COR-L47 (cell line): ENCODE data around the gene TDRD6.

ENCODE experiments used
- DNase-seq: peaks from one replicate; lab custom pipeline; 2025; lab: John Stamatoyannopoulos, UW

Gene TDRD6

DNA sequence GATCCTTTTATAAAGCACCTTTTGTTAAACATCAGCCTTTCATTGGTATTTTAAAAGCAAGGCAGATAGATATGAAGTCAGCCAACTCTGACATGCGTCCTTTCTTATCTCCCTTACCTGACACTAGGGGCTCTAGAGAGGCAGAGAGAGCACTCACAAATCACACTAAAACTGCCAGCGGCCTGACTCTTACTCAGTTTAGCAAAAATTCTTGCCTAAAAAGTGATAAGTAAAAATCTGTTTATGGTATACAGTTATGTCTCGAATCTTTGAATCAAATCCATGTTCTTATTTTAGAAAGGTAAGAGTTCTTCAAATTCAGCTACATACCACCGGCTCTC is 10.4 kb upstream of the TDRD6 start:
- DNase-seq = no peak

GRCh38 chr6:46684771-46685170 is 2.9 kb upstream of the TDRD6 start:
- no peak for DNase-seq

- no peak for DNase-seq
These were observed 656 bp downstream of the TDRD6 start for GRCh38 chr6:46688117-46688965.

DNA sequence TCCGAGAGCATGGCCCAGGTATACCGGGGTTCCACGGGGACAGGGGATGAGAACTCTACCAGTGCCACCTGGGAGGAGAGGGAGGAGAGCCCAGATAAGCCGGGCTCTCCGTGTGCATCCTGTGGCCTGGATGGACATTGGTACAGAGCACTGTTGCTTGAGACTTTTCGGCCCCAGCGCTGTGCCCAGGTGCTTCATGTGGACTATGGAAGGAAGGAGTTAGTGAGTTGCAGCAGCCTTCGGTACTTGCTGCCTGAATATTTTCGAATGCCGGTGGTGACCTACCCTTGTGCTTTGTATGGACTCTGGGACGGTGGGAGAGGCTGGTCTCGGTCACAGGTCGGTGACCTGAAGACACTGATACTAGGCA is 1.3 kb downstream of the TDRD6 start:
- no peak for DNase-seq

DNA sequence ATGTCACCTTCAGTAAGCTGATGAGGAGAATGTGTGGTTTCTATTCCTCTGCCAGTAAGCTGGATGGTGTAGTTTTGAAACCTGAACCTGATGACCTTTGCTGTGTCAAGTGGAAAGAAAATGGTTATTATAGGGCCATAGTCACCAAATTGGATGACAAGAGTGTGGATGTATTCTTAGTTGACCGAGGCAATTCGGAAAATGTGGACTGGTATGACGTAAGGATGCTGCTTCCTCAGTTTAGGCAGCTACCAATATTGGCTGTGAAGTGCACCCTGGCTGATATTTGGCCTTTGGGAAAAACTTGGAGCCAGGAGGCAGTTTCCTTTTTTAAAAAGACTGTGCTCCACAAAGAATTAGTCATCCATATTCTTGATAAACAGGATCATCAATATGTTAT is 2.0 kb downstream of the TDRD6 start:
- no peak for DNase-seq

DNA sequence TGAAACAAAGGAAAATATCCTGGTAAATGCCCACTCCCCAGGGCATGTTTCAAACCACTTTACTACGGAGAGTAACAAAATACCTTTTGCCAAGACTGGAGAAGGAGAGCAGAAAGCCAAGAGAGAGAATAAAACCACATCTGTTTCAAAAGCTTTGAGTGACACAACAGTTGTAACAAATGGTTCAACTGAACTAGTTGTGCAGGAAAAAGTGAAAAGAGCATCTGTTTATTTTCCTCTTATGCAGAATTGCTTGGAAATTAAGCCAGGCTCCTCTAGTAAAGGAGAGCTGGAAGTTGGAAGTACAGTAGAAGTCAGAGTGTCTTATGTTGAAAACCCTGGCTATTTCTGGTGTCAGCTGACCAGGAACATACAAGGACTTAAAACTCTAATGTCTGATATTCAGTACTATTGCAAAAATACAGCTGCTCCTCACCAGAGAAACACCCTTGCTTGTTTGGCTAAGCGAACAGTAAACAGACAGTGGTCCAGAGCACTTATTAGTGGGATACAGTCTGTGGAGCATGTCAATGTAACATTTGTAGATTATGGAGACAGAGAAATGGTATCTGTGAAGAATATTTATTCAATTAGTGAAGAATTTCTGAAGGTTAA is 2.6 kb downstream of the TDRD6 start:
- DNase-seq = no peak

GRCh38 chr6:46690911-46691451 is 3.3 kb downstream of the TDRD6 start:
- DNase-seq = no peak

DNA sequence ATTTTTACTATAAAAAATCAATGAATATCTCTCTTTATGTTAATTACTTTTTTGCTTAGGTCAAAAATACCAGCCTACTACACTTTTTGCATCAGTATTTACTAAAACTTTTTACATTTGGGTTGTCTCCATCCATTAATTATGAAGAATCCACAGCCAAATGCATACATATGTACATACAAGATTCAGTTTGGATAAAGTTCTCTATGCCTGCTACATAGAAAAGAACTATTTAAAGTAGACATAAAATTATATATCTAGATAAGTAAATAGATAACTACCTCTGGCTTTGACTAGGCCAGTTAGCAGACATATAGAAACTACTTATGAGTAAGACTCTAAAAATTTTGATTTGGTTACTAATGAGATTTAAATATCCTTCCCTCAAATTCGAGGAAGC is 12.3 kb downstream of the TDRD6 start:
- DNase-seq = no peak

GRCh38 chr6:46704562-46704961 is 16.9 kb downstream of the TDRD6 start:
- peak; percentile 16 for DNase-seq

- no peak for DNase-seq
These were observed 18.8 kb downstream of the TDRD6 start for GRCh38 chr6:46706464-46706863.

- no peak for DNase-seq
These were observed 23.8 kb downstream of the TDRD6 start for GRCh38 chr6:46711491-46711890.

DNA sequence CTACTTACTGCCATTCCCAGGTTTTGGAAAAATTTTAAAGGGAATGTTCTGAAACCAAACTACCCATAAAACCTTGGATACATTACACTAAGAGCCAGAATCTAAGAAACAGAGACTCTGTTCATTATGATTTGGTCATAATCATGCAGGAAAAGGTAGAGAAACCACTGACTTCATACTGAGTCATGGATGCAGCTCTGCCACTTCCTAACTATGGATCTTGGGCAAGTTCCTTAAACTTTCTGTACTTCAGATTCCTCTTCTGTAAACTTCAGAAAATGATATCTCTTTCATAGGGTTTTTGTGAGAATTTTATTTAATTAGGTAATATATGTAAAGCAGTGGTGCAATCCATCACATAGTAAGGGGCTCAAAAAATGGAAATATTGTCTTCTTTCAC is 27.5 kb downstream of the TDRD6 start:
- no peak for DNase-seq

DNA sequence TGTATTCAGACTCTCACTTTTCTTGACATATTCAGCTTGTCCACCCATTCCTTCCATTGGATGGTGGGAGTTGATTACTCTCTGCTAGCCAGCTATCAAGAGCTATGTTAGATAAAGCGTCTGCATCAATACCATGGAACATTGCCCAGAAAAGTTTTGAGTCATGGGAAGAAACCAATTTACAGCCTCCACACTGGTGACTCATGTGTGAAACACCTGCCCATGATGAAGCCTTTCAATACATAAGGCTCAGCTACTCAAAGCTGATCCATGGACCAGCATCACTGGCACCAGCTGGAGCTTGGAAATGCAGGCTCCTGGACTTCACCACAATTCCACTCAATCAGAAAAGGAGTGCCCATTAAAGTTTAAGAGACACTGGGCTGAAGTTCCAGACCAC is 31.4 kb downstream of the TDRD6 start:
- DNase-seq = no peak

DNA sequence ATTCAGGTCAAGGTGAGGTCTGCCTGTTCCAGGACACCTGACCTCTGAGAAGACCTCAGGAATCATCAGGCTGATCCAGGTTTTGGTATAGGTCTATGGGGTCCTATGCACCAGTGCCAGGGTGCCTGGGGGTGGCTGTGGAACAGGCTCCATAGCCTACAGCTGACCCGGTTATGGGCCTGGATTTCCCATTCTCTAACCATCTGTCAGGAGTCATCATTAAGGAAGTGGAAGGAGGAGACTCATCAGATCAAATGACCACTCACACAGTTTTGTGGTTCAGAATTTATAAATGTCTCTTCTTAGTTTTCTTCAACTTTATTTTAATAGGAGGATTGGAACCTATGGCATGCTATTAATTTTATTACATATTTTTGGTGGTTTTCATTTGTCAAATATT is 32.7 kb downstream of the TDRD6 start:
- no peak for DNase-seq

GRCh38 chr6:46729787-46730326 is 42.2 kb downstream of the TDRD6 start:
- DNase-seq = no peak

- DNase-seq = no peak
These were observed 43.3 kb downstream of the TDRD6 start for GRCh38 chr6:46730921-46731461.

DNA sequence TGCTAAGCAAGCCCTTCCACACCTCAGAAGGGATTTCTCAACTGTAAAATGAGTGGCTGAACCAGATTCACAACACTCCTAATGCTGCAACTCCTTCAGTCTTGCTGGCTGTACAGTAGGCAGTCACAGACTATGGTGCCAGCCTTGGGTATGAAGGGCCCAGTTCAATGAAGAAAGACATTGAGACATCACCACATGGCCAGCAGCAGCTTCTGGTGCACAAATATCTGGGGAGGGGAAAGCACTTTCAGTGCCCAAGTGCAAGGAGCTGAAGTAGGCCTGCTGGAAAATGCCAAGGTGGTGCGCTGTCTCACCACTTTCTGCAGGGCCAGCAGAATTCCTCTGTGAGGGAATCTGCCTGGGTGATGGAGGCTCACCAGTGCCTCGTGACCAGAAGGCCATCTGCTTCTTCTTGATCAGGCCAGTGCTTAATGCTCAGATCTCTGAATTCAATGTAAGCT is 45.7 kb downstream of the TDRD6 start:
- no peak for DNase-seq

DNA sequence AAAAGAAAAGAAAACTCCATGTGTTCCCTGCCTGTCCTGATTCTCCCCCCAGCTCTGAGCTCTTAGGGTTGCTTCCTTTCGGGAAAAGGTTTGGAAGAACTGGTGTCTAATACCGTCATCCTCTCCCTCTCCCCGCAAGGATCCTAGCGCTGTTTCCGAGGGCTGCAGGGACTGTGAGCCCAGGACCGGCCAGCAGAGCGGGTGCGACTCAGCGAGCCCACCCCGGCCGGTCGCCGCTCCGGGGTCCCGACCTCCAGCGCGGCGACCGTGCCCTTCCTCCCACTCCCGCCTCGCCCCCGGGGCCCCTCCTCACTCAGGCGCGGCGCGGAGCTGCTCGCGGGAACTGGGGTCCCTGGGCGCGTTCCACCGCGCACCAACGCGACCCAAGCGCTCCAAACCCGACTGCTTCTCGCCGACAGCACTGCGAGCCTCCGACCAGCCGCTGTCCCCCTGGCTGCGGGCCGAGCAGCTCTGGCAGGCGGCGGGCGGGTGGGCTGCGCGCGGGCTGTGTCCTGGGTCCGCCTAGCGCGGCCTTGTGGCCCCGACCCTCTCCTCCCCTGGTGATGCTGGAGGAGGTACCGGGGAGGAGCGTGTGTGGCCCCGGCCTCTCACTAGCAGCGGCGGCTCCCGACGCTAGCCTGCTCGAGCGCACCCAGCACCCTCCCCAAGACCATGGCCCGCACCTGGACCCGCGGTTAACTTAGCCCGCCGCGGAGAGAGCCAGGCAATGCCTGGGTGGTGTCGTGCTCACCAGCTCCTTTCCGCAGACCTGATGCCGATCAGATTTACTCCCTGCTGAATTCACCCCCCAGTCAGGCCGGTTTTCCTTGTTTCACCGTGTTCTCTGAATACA is 47.4 kb downstream of the TDRD6 start, which contains the start of gene PLA2G7:
TSS of gene PLA2G7 (minus strand) at position 509 of the 853 bp plus-strand sequence. CDS start 12,484 bp downstream, outside the sequence.
- peak; percentile 22 for DNase-seq

DNA sequence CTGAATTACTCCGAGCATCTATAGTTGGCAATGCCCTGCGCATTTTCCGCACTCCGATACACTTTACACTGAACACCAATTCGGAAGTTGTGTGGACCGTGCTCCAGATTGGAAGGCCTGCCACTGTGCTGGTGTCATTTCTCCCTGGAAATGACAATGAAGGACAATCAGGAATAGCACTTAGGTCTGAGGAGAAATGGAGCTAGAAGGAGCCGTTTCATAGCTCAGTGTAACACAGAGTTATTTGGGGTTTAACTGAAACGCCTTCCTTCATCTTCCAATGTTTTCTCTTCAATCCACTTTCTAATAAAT is 48.0 kb downstream of the TDRD6 start:
- DNase-seq = no peak

DNA sequence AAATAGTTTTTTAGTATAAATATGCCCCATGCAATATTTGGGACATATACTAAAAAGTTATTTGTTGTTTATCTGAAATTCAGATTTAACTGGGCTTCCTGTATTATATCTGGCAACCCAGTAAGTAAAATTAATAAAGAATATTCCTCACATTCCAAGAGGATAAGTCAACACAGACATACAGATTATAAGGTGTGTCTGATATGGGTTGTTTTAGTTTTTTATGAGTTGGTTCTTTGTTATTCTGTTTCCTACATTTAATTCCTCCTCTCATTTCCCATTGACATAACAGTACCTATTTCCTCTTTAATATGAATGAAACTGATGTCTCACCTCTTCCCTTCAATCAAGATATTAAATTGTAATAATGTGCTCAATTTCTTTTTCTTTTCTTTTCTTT is 49.2 kb downstream of the TDRD6 start:
- DNase-seq = no peak

- no peak for DNase-seq
These were observed 53.8 kb downstream of the TDRD6 start for GRCh38 chr6:46741482-46741881.

GRCh38 chr6:46741910-46742309 is 54.2 kb downstream of the TDRD6 start:
- no peak for DNase-seq
